ENCODE data around the gene TAF4.
A peak's percentile ranks its signal among the peaks of the same experiment; 100 is the strongest.

The TAF4 gene

GRCh38 chr20:62020935-62021701, 44.6 kb downstream of the TAF4 start:
- no peak for DNase-seq

- no peak for DNase-seq
Measured at GRCh38 chr20:62019881-62020492, 45.7 kb downstream of the TAF4 start.

GRCh38 chr20:62019144-62019805, 46.4 kb downstream of the TAF4 start:
- DNase-seq = no peak

- no peak for DNase-seq
Measured at GRCh38 chr20:62018437-62019143, 47.1 kb downstream of the TAF4 start.

GRCh38 chr20:62015540-62016288, 50.0 kb downstream of the TAF4 start:
- no peak for DNase-seq

GRCh38 chr20:62014889-62015537, 50.7 kb downstream of the TAF4 start:
- no peak for DNase-seq

GRCh38 chr20:62014488-62014775, 51.2 kb downstream of the TAF4 start:
- DNase-seq = no peak

- no peak for DNase-seq
Measured at GRCh38 chr20:62012631-62013030, 53.0 kb downstream of the TAF4 start.

GRCh38 chr20:62011938-62012534, 53.6 kb downstream of the TAF4 start:
- DNase-seq = no peak

GRCh38 chr20:62011403-62011790, 54.3 kb downstream of the TAF4 start:
- DNase-seq = no peak

GRCh38 chr20:62010551-62011402, 54.9 kb downstream of the TAF4 start:
- DNase-seq = peak; percentile 44

GRCh38 chr20:62009869-62010445, 55.7 kb downstream of the TAF4 start:
- DNase-seq = no peak

- DNase-seq = no peak
Measured at GRCh38 chr20:62009322-62009721, 56.4 kb downstream of the TAF4 start.

- no peak for DNase-seq
Measured at GRCh38 chr20:62008643-62009183, 57.0 kb downstream of the TAF4 start.

GRCh38 chr20:62007127-62007647, 58.5 kb downstream of the TAF4 start:
- no peak for DNase-seq

GRCh38 chr20:62006482-62006881, 59.2 kb downstream of the TAF4 start:
- DNase-seq = no peak

GRCh38 chr20:62004614-62005013, 61.1 kb downstream of the TAF4 start:
- DNase-seq = no peak

- no peak for DNase-seq
Measured at GRCh38 chr20:62003567-62004405, 61.9 kb downstream of the TAF4 start.

GRCh38 chr20:62002882-62003480, 62.7 kb downstream of the TAF4 start:
- no peak for DNase-seq

All from activated CD4-positive, alpha-beta T cell treated with anti-CD3 and anti-CD28 coated beads, Interleukin-2, Interleukin-6, amounts not matched to agents 100 ng/mL and 50 ng/mL, durations not matched to agents 16 hours and 8 hours (primary cell).